CD4-positive, alpha-beta T cell treated with Interleukin-1 beta for 1 hour (primary cell): ENCODE results near the gene CCDC38.
A peak's percentile ranks its signal among the peaks of the same experiment; 100 is the strongest.
"Not testable (repeated sequence)": the region's sequence is repeated elsewhere in the genome, so short reads cannot be mapped to it uniquely, and the experiment has no call there.

Experiments used
- DNase-seq, 2 donors: peaks; one replicate each; pipeline ENCODE4 v3.0.0-alpha.2; 2020 to 2022

CCDC38 gene

DNA sequence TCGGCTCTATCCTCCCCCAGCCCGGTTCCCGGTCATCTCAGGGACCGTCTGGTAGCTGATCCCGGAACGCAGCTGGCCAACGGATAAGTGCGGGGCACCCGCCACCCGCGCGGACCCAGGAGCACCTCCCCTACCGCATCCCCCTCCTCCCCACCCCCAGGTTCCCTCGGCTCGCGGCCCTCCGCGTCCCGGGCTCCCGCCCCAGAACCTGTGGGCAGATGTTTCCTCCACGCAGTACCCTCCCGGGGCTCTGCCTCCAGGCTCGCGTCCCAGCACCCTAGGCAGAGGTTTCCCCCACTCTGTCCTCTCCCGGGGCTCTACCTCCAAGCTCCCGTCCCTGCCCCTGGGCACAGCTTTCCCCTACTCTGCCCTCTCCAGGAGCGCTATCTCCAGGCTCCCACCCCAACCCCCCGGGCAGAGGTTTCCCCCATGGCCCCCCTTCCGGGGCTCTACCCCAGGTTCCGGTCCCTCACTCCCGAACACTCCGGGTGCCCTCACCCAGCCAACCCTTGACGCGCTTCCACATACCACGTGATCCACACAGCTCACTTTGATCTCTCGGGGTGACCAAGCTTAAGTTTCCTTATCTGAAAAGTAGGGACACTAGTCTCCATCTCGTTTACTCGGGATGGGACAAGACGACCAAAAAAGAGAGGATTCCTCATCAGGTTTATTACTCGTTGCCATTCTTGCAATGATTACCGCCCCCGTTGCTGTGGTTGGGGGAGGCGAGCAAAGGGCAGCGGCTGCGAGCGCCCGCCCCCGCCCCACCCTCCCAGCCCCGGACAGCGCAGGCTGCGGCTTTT lies at the start of gene CCDC38:
Gene CCDC38 (minus strand): TSS at position 91 of the 806 bp plus-strand sequence. CDS start 6,105 bp downstream, outside the sequence.
- peak; percentile 83 to 84 for DNase-seq

DNA sequence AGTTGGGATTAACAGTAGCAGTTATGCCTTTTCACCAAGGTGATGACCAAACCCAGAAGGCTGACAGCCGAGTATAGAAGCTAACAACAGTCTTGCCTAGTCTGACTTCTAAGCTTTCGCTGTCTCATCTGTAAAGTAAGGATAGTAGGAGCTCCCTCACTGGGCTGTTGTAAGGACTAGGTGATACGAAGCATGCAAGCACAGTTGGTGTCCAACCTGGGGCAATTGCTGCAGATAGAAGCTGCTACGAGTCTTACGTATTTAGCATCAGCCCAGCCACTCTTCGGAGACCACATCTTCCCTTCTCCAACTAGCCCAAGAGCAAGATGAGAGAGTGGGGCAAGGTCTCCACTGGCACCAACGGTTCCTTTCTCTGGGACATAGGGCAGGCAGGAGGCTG lies 47.7 kb upstream of the CCDC38 start:
- no peak for DNase-seq

DNA sequence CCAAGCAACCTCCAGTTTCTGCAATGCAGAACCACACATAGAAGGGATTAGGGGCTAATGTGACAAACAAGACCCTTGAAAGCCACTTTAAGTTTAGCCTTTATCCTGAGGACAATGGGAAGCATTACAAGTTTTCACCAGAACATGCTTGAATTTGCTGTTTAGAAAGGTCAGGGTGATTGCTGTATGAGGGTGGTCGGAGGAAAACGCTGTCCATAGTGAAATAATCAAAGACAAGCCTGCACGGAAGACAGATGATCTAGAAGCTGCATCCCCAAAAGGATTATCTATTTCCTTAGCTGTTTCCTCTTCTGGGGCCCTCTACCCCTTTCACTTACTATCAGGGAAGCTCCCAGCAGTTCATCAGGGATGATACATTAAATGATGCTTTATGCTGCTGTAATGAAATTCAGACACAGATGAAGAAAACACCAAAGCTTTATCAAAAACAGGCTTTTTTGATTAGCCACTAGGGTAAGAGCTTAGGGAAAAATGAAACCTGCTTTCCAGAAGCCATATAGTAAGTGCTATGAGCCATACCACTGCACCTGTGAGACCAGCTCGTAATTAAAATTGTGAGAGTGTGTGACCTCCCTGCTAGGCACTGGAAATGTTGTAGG lies 47.2 kb upstream of the CCDC38 start:
- DNase-seq: no peak

DNA sequence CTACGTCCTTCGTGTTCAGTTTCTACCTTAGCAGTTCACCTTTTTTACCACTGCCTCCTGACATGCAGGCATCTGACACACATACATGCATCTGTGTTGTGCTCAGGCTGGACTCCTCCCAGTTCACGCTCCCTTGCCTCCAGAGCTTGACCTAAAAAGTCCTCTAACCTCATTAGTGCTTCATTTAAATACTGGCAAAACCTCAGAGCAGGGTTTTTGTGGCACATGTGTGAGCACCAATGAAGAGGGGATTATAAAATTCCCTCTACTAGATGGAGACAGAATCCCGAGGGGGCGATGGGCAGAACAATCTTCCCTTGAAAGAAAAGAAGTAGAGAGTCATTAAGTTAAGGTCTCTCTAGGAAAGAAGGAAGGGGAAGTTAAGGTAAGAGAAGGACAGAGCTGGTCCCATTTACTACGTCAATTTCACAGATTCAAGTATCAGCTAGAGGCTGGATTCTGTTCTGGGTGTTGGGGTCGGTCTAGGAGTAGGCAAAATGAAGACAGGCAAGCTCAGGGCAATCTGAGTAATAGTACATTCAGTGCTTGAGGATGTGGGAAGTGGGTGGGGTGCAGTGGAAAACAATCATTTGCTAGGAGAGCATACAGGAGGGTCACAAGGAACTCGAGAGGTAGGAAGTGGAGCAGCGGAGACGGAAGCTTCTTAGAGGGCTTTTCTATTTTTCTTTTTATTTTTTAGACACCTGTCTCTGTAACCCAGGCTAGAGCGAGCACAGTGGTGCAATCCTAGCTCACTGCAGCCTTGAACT lies 46.3 kb upstream of the CCDC38 start:
- no peak for DNase-seq

DNA sequence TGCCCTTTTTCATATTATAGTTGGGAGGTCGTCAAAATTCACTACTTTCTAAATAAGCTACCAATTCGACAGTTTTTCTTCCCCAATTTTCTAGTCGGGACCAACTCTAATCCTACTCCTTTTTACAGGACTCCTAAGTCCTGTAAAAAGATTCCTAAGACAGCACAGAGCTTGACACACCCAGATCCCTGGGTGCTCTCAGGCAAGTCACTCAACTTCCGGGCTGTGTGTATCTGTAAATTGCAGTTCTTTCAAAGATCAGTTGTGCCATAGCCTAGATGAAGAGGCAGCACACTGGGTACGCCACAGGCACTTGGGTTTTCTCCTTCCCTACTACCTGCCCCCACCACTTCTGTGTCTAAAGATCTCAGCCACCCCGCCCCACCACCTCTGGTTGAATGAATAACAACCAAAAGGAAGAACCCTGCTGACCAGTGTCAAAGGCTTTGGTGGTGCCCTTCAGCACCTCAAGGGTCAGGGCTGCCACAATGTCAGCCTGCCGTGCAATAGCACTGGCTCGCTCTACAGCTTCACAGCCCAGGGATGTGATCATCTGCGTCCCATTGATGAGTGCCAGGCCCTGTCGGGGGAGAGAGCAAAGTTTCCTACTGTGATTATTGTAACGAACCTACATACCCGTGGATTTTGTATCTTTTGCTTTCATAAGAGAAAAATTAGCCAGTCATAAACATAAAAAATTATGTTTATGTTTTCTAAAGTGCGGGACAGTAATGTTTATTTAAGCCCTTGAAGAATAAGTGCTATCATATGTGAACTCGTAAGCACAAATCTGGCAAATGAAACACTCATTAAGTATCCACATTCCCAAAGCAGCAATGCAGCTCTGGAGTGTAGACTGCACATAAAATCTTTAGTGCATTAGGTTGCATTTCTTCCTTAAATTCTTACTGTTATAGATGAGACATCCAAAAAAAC lies 44.5 kb upstream of the CCDC38 start:
- DNase-seq: no peak

DNA sequence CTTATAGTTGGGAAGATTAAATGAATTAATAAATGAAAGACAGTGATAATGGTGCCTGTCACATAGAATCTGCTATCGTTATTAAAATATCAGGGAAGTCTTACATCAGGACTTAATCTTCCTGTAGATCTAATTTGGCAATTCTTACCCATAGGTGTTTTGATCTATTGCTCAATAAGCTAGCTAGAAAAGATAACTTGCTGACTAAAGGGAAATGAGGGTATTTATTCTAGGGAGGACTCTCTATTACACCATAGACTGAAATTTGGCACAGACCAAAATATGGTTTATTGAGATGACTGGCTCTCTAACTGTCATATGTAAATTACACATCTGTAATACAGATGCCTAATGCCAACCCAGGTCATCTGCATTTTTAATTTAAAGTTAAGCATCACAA lies 42.3 kb upstream of the CCDC38 start:
- DNase-seq: no peak

DNA sequence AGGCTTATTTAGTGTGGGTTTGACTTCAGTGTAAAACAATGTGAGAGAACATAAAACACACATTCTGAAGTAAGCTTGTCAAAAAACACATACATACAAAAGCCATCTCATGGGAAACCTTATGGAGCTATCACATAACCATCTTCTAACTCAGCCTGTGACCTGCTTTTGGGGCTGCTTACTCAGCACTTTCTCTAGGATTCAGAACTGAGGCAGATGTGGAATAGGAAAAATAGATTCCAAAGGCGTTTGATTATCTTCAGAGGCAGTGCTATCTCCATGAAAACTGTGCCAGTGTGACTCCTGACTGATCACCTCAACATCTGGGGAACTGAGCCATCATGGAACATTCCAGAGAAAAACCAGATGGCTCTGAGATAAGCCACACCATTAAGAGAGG lies 40.2 kb upstream of the CCDC38 start:
- DNase-seq: no peak

DNA sequence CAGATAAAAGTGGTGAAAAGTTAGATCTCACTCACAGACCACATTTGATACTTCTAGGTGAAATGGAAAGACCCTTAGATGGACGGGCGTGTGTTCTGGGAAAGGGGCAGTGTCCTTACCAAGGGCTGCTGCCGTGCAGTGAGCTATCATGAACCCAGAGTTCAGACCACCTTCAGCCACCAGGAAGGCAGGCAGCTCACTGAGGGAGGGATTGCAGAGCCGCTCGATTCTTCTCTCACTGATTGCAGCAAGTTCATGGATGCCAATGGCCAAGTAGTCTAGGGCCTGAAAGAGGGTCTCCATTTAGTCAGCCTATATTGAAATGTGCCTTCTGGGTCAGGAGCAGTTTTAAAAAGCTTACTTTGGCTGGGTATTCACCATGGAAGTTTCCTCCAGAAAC lies 38.0 kb upstream of the CCDC38 start:
- DNase-seq: no peak

DNA sequence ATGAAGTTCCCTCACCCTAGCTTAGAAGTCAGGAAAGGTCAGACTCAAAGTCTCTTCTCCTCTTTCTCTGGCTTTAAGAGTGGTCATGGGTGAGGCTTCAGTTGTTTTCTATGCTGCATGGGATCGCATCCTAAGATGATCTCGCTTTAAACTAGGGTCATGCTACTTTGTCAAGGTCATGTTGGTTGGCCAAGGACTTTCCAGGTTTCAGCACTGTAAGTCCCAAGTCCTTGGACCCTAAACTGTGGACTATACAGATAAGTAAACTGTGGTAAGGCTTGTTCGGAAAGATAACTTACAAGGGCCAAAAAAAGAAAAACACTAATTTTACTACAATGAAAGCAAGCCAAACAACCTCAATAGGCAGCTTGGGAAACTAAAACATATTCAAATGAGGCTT lies 36.4 kb upstream of the CCDC38 start:
- DNase-seq: no peak

DNA sequence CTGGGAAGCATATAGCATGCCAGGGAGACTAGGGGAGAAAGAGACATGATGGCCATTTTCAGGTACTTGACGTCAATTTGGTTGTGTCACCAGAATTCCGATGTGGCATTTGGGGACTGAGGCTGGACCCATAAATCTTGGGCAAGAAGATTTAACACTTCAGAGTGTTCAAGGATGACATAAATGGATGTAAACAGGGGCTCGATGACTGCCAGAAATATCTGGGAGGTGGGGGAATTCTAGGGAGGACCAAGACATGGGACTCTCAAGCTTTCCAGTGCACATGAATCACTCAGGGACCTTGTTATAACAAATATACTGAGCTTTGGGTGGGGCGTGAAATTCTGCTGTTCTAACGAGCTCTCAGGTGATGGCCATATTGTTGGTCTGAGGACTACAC lies 35.9 kb upstream of the CCDC38 start:
- DNase-seq: no peak

DNA sequence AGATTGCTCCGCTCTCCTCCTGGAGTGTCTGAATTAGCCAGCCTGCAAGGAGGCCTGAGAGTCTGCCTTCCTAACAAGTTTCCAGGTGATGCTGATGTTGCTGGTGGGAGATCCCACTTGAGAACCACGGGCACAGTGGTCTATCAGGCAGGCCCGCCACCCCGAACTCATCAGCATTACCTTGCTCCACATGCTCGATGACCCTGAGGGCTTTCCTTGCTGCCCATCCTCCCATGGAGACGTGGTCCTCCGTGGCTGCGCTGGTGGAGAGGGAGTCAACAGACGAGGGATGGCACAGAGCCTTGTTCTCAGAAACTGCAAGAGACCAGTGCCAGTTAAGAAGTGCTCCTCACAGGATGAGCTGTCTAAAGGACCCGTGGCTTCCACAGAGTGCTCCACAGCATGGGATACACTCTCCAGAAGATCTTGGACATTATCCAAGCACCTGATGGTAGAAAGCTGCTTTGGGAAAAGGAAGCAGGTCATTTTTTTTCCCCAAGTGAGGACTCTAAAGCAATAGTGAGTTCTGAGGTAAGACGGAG lies 35.4 kb upstream of the CCDC38 start:
- DNase-seq: no peak

DNA sequence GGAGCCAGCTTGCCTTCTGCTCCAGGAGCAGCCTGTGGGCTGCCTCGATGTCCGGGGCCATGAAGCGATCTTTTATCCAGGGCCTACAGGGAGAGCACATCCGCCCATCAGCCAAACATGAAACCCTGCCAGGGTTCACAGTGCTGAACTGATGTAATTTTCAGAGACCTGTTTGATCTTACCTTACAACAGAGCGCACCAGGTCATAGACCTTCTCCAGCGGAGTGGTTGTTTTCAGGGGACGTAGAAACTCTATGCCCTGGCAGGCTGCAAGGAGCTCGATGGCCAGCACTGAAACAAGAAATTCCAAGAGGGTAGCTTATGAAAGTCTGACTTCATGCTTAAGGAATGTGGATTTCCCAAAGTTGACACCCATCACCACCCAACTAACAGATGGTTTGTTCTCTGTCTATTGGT lies 34.0 kb upstream of the CCDC38 start:
- no peak for DNase-seq

DNA sequence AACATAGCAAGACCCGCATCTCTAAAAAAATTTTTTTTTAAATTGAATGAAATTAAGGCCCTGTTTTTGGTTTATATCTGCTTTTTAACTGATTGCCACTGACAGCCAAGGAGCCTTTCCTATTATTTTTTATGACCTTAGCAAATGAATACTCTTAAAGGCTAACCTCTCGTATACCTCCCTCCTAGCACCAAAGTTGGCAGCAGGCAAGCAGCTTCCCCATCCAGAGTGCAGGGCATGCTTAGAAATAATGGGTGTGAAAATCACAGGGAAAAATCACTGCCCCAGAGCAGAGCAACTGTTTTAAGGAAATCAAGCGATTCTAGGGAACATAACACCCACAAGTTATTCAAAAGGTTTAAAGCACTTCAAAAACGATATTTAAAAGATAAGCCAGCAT lies 33.1 kb upstream of the CCDC38 start:
- DNase-seq: no peak

DNA sequence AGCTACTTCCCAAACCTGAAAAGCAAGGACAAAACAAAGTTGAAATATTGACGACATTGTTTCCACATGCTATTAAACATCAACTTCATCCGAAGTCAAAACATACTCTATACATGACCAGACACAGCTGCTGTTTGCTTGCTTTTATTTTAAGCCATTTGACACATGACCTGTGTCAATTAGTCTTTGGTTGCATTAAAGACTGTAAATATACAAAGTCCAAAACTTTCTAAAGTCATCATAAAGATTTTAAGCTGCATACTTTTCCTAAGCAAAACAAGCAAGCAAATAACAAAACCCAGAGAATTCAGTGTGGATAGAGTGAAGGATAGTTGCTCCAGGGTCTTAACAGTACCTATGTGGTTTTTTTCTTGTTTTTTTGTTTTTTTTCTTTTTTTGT lies 31.9 kb upstream of the CCDC38 start:
- DNase-seq: no peak

DNA sequence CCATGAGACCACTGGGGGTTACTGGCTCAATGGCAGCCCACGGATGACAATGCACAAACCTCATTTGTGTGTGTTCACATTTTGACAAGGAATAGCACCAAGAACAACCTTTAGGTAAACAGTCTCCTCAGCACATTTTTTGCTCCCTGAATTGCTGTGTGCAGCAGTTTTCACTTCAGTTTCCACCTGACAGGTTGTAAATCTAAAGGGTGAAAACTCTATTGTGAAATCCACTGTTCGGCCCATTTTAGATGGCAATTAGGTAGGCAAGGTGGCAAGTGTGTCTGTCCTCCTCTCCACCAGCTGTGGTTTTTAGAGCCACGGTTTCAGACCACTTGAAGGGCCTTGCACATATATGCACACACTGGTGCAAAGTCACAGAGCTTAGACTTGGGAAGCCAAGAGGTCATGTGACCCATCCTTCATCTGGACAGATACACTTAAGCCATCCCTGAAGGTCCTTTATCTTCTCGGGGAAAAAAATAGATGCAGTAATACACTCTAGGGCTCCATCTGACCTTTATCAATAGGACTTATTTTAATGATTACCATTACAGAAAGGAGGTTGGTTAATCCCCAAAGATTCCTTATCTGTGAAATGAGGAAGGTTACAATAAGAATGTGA lies 30.5 kb upstream of the CCDC38 start:
- DNase-seq: no peak

DNA sequence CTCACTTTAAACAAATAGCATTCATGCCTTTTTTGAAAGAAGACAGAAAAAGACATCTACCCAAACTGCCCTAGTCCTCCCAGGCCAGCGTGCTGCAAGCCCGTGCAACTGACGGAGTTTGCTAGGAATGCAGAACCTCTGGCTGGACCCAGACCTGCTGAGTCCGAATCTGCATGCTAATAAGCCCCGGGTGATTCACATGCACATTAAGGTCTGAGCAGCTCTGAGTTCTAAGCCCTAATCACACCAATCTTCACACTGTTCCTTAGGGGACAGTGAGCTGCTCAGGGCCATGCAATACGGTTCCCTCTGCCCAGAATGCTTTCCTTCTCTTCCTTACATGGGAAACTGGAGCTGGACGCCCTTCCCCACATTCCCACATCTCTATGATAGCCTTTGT lies 28.5 kb upstream of the CCDC38 start:
- no peak for DNase-seq

DNA sequence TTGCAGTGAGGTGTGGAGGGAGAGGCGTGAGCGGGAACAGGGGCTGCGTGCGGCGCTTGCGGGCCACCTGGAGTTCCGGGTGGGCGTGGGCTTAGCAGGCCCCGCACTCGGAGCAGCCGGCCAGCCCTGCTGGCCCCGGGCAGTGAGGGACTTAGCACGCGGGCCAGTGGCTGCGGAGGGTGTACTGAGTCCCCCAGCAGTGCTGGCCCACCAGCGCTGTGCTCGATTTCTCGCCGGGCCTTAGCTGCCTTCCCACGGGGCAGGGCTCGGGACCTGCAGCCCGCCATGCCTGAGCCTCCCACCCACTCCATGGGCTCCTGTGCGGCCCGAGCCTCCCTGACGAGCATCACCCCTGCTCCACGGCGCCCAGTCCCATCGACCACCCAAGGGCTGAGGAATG lies 26.7 kb upstream of the CCDC38 start:
- not testable (repeated sequence) for DNase-seq

DNA sequence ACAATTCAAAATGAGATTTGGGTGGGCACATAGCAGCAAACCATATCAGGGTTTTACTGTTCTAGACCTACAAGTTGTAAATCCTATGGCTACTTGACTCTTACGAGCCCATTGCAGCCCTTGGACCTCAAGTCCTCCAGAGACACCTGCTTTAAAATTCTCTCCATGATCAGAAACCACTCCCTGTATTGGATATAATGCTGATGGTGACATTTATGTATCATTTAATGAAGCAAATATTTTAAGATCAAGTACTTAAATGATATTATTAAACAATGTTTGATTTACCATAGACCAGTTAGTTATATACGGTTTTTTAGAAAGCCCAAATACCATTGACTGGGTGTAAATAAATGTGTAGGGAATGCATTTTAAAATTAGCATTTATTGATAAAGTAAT lies 24.9 kb upstream of the CCDC38 start:
- no peak for DNase-seq

DNA sequence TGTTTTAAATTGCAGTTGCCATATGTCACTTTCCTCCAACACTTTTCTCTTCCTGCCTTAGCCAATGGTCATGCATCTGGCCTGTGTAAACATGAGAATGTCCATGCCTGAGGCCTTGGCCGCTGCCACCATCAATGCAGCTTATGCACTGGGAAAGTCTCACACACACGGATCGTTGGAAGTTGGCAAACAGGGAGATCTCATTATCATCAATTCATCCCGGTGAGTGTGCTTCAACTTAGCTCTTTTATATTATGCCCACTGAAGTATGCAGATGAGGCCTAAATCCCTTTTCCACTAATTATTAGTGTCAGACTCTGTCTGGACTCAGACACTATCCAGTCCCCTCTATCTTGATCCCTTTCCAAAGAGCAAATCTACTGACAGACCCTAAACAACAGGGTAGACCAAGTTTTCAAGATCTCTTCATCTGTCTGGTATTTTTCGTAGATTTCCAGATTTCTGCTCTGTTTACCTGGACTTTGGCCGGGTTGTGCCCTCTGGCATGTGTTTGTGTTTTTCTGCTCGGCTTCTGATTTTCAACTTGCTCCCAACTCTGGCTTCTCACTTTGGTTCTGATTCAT lies 24.0 kb upstream of the CCDC38 start:
- DNase-seq: no peak

DNA sequence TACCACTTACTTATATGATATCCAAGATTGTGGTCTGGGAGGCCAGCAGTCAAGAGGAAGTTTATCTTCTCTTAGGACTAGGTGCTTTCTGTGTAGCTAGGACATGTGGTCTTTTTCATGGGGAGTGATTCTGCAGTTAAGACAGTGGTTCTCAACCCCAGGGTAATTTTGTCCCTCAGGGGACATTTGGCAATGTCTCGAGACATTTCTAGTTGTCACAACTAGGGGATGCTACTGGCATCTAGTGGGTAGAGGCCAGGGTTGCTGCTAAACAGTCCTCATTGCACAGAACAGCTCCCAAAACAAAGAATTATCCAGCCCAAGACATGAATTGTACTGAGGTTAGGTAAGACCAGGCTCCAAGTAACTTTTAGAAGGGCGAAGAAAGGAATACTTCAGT lies 20.7 kb upstream of the CCDC38 start:
- no peak for DNase-seq

DNA sequence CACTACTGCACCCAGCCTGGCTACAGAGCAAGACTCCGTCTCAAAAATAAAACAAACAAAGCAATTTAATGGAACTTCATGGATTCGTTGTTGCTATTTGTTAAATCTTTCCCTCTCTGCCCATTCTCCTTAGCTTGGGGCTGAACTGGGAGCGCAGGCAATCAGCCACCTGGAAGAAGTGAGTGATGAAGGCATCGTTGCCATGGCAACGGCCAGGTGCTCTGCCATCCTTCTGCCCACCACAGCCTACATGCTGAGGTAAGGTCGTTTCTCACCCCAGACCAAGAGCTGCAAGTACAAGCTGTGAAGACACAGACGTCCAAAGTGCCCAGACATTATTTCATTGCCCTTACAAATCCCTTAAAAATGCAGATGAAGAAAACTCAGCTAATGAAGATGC lies 19.8 kb upstream of the CCDC38 start:
- DNase-seq: no peak

DNA sequence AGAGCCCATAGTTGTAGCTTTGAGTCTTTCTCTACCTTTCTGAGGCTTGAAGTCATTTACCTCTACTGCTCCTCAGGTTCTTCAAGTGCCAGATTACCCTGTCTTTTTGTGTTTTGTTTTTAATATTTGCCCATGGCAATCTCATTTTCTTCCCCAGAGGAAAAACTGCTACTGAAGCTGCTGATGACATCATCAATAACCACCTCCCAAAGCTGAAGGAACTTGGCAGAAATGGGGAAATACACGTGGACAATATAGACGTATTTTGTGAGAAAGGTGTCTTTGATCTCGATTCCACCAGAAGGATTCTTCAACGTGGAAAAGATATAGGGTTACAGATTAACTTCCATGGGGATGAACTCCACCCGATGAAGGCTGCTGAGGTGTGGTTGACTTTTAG lies 17.8 kb upstream of the CCDC38 start:
- DNase-seq: no peak
